ENCODE measurements around the gene OR2B2.

The OR2B2 gene

GRCh38 chr6:27871924-27872638 is 40.1 kb downstream of the OR2B2 start:
- peak; percentile 76 for DNase-seq (ENCODE audit: low spot score)
- peak; percentile 64 for ATAC-seq (ENCODE audit: low read depth)
- Histone ChIP-seq H3K4me1 (ENCODE audit: insufficient read depth, poor library complexity, severe bottlenecking) (peaks cover 10% of the 10 kb centered on the region), H3K9me3 (ENCODE audit: severe bottlenecking) (no peaks in the 10 kb centered on the region), H3K36me3 (ENCODE audit: low read depth) (no peaks in the 10 kb centered on the region), H3K27ac (ENCODE audit: poor library complexity, severe bottlenecking) (peak overlapping the region; percentile 92), H3K4me3 (ENCODE audit: severe bottlenecking) (peak overlapping the region; percentile 48), H3K27me3 (ENCODE audit: insufficient read depth, poor library complexity, severe bottlenecking) (no peaks in the 10 kb centered on the region)
- TF ChIP-seq CTCF (IDR thresholded peaks at IDR 0.05; ENCODE audit: poor library complexity, severe bottlenecking) = no peak

GRCh38 chr6:27870291-27870870 is 41.8 kb downstream of the OR2B2 start:
- no peak for DNase-seq (ENCODE audit: low spot score)
- H3K4me1 ChIP-seq (ENCODE audit: insufficient read depth, poor library complexity, severe bottlenecking) = peaks cover 10% of the 10 kb centered on the region
- no peak for ATAC-seq (ENCODE audit: low read depth)
- TF ChIP-seq CTCF (IDR thresholded peaks at IDR 0.05; ENCODE audit: poor library complexity, severe bottlenecking) = no peak
- H3K4me3 ChIP-seq (ENCODE audit: severe bottlenecking) = no peak overlapping the region
- no peaks in the 10 kb centered on the region for H3K36me3 ChIP-seq (ENCODE audit: low read depth)
- H3K27me3 ChIP-seq (ENCODE audit: insufficient read depth, poor library complexity, severe bottlenecking) = no peaks in the 10 kb centered on the region
- peak overlapping the region; percentile 92 for H3K27ac ChIP-seq (ENCODE audit: poor library complexity, severe bottlenecking)
- no peaks in the 10 kb centered on the region for H3K9me3 ChIP-seq (ENCODE audit: severe bottlenecking)

GRCh38 chr6:27868311-27868710 is 43.9 kb downstream of the OR2B2 start:
- Histone ChIP-seq H3K9me3 (ENCODE audit: severe bottlenecking) (no peaks in the 10 kb centered on the region), H3K36me3 (ENCODE audit: low read depth) (no peaks in the 10 kb centered on the region), H3K4me1 (ENCODE audit: insufficient read depth, poor library complexity, severe bottlenecking) (peaks cover 5% of the 10 kb centered on the region), H3K27me3 (ENCODE audit: insufficient read depth, poor library complexity, severe bottlenecking) (no peaks in the 10 kb centered on the region), H3K4me3 (ENCODE audit: severe bottlenecking) (no peak overlapping the region), H3K27ac (ENCODE audit: poor library complexity, severe bottlenecking) (peak overlapping the region; percentile 92)
- no peak for ATAC-seq (ENCODE audit: low read depth)
- no peak for DNase-seq (ENCODE audit: low spot score)
- no peak for TF ChIP-seq CTCF (IDR thresholded peaks at IDR 0.05; ENCODE audit: poor library complexity, severe bottlenecking)

GRCh38 chr6:27867945-27868300 is 44.3 kb downstream of the OR2B2 start:
- no peak for TF ChIP-seq CTCF (IDR thresholded peaks at IDR 0.05; ENCODE audit: poor library complexity, severe bottlenecking)
- Histone ChIP-seq H3K27me3 (ENCODE audit: insufficient read depth, poor library complexity, severe bottlenecking) (no peaks in the 10 kb centered on the region), H3K27ac (ENCODE audit: poor library complexity, severe bottlenecking) (peak overlapping the region; percentile 92), H3K4me1 (ENCODE audit: insufficient read depth, poor library complexity, severe bottlenecking) (peaks cover 5% of the 10 kb centered on the region), H3K36me3 (ENCODE audit: low read depth) (no peaks in the 10 kb centered on the region), H3K9me3 (ENCODE audit: severe bottlenecking) (no peaks in the 10 kb centered on the region), H3K4me3 (ENCODE audit: severe bottlenecking) (no peak overlapping the region)
- DNase-seq (ENCODE audit: low spot score) (no peak), ATAC-seq (ENCODE audit: low read depth) (no peak)

Data from RWPE2 (cell line).